ENCODE results near the gene KTN1.
A peak's percentile ranks its signal among the peaks of the same experiment; 100 is the strongest.

The KTN1 gene

DNA sequence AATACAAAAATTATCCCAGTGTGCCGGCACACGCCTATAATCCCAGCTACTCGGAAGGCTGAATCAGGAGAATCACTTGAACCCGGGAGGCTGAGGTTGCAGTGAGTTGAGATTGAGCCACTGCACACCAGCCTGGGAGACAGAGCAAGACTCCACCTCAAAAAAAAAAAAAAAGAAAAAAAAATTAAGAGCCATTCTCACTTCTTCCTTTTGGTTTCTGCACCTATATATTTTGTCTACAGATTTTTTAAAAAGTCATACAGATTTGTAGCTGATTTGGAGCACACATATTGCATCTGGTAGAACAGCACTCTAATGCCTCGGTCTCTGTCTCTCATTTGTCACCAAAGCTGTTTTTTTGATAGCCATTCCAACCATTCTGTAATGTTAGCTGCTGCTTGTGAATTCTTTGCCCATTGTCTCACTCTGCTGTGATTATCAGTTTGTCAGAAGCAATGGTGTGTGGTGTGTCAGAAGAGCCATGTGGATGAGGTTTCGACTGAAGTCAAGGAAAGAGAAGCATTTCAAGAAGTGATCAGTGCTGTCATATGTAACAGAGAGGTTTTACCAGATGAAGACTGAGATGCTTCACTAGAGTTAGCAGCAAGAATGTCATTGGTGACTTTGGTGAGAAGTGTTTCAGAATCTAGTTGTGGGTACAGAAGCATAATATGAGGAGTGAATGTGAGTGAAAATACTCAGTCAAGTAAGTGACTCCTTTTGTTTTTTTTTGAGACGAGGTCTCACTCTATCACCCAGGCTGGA, 8.7 kb upstream of the KTN1 start:
- no peak for DNase-seq (ENCODE audit: low read depth in 2 of 2)

DNA sequence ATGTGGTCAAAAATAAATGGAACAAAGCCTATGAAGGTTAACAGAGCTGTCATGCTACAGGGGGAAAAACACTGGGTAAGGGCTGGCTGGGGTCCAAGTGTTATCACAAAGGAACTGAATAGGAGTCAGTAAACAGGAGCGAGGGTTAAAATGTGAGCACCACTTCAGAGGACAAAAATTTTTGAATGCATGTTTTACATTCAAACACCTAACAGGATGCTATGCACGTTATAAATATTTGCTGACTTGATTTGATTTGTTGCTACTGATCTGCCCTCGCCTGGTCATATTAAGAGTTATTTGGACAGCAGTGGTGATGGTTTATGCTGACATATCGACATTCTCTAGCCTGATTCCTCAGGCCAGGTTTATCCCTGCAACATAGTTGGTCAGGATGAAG, 7.4 kb upstream of the KTN1 start:
- no peak for DNase-seq (ENCODE audit: low read depth in 2 of 2)

DNA sequence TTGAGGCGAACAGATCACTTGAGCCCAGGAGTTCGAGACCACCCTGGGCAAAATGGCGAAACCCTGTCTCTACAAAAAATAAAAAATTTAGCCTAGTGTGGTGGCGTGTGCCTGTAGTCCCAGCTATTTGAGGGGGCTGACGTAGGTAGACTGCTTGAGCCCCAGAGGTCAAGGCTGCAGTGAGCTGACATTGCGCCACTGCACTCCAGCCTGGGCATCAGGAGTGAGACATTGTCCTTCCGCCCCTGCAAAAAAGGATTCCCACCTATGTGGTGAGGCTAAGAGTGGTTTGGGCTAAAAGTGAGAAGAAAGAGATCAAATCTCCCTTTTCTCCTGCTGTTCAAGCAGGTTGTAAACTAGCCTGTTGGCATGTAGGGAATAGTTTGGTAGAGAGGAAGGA, 5.0 kb upstream of the KTN1 start:
- no peak for DNase-seq (ENCODE audit: low read depth in 2 of 2)

DNA sequence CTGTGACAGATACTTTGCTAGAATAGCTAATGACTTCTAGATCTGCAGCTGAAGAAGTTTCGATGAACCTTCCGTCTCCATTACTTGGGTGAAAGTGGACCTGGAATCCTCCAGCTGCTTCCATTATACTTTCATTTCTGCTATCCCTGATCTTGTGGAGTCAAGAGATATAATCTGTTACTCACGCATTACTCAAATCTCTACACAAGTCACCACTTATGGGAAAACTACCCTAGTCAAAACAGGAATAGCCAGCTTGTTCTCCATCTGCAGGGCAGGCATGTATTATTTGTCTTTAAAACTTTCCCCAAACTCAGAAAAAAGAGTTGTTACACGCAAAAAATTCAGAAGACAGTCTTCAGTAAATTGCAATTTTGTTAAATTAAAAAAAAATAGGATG, 2.8 kb upstream of the KTN1 start:
- no peak for DNase-seq (ENCODE audit: low read depth in 2 of 2)

DNA sequence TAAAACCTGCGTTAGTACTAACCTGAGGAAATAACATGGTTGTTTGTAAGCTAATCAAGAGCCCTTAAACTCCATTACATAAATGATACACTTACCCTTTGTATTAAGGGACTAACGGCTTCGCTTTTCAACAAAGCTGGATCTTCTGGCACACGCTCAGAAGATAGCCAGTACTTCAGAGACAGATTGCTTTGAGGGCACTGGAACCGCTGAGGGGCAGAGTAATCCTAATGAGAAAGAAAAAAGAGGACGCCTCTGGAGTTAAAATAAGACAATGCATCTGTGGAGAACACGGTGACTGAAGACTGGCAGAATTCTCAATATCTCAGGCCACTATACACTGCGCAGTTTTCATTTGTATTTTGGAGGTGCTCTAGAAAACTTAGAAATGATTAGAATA, 1.5 kb upstream of the KTN1 start:
- DNase-seq (ENCODE audit: low read depth in 2 of 2), result no peak

DNA sequence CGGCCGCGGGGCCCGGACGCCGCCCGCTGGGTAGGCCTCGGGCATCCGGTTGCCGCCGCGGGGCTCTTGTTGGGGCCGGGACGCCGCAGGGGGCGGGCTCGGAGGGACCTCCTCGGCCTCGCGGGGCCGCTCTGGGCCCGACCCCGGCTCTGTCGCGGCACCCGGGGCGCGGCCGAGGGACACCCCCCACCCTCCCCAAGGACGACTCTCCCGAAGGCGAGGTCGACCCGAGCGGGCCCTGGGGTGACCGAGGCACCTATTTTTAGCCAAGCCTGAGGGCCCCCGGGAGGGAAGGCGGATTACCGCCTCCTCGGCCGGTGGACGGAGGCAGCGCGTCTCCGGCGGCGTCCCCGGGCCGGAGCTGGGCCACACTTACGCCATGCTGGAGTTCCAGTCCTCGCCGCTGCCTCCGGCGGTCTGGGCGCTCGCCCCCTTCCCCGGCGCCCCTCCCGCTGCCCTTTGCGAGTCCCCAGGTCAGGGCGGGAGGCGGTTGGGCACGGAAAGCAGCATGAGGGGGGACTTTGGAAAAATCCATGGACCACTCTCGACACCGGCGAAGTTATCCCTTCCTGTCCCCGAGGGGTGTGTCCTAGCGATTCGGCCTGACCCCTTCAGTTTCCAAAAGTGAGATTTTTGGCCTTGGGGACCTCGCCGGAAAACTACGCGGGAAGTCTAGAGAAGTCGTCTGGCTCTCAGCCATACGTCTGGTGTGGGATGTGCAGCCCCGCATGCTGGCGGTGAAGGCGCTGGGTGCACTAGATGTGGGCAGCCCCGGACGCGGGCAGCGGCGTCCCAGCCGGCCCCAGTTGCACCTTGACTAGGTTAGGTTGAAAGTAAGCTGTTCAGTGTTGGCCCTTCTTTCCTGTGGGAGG, 699 bp downstream of the KTN1 start:
- DNase-seq (ENCODE audit: low read depth in 2 of 2), result peak; percentile 6 to 28

DNA sequence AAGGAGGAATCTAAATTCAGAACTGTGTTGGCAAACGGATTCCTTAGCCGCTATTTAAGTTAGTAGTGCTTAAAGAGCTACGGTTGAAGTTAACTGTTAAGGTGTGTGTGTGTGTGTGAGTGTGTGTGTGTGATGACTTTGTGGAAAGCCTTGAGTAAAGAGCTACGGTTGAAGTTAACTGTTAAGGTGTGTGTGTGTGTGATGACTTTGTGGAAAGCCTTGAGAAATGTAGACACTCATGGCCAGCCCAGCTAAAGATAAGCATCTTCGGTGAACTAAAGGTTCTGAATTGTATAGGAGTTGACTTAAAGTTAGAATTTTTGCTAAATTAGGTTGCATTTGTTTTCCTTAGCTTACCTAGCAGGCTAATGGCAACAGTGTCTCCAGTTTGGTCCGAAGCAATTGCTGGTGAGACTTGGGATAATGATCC, 1.4 kb downstream of the KTN1 start:
- DNase-seq (ENCODE audit: low read depth in 2 of 2), result no peak

DNA sequence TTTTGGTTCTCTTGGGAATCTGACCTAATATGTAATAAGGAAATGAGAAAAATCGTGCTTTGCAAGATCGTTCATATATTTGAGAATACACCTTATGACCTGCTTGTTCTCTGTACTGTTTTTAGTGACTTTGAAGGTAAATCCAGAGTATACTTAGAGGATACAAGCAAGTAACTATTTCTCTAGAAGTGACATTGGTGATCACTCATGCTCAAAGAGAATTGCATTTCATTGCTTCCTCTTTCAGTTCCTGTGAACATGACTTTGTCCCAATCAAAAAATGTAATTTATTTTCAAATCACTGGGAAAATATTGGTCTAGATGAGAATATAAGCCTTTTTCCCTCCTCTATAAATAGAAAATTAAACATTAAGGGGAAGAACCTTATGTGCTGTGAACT, 2.7 kb downstream of the KTN1 start:
- no peak for DNase-seq (ENCODE audit: low read depth in 2 of 2)

DNA sequence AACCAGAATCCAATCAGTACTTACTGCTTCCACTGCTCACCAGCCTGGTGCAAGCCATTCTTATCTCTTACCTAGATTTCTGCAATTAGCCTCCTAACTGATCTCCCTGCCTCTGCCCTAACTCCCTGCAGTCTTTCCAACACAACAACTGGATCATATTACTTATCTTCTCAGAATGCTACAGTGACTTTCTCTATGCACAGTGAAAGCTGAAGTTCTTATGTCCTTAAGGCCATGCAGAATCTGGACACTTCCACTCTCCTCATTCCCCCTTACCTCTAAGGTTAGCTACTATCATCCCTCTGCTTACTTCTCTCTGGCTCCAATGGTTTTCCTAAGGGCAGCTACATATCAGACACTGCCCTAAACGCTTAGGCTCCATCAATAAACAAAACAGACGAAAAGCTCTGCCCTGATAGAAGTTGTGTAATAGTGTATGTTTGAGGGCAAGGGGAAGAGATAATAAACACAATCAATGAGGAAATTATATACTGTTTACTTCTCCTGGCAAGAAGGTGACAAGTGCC, 4.0 kb downstream of the KTN1 start:
- no peak for DNase-seq (ENCODE audit: low read depth in 2 of 2)

DNA sequence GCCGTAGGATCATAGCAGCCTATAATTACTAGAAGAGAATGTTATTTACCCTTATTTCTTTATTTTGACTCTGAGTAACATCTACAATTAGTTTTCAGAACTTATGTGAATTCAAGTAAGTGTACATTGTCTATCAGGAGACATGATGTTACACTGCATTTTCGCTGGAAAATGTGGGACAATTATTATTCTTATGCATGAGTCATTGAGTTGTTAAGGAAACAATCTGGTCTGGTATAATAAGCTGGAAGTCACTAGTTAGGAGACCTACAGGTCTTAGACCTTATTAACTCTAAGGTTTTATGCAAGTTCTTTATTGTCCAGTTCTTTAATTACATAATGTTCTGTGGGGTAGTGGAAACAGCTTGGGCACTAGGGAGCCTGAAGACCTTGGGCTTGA, 5.8 kb downstream of the KTN1 start:
- DNase-seq (ENCODE audit: low read depth in 2 of 2), result no peak

DNA sequence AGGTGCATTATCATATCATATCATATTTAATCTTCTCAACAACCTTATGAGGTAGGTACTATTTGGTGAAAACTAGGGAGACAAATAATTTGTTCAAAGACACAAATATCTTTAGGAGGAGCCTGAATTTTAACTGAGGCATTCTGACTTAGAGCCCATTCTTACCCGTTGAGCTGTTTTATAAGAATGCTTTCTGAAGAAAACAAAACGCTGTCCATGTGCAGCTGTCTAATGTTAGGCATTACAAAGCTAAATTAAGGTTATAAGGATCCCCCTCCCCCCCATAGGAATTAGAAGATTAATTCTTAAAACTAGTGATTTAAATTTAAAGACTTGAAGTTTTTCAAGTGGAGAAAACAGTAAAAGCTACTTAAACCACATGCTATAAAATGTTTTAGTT, 6.4 kb downstream of the KTN1 start:
- no peak for DNase-seq (ENCODE audit: low read depth in 2 of 2)

DNA sequence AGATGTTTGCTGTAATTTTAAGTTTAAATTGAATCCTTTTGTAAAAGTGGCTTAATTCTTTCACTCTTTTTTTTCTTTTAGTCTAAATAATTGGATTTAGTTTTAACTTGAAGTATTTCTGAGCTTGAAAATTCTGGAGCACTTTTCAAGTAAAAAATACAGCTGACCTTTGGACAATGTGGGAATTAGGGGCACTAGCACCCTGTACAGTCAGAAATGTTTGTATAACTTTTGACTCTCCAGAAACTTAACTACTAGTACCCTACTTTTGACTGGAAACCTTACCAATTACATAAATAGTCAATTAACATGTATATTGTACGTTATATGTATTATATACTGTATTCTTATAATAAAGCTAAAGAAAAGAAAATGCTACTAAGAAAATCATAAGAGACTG, 7.8 kb downstream of the KTN1 start:
- DNase-seq (ENCODE audit: low read depth in 2 of 2), result no peak

DNA sequence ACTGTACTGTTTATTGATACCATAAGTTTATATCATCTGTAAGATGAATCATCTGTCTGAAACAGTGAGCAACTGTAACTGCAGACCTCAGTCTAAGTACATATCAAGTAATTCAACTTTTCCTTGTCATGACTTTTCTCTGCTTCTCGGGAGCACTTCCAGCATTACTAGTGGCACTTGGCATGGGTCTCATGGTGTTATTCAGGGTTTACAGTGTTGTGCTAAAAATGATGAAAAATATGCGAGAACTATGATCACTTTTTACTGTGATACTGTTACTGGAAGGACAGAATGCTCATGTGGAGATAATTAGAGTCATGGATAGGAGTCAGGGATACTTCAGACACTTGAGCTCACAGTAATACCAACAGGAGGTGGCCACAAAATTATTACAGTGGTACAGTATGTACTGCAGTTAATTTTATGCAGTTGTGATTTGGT, 8.3 kb downstream of the KTN1 start:
- DNase-seq (ENCODE audit: low read depth in 2 of 2), result no peak

DNA sequence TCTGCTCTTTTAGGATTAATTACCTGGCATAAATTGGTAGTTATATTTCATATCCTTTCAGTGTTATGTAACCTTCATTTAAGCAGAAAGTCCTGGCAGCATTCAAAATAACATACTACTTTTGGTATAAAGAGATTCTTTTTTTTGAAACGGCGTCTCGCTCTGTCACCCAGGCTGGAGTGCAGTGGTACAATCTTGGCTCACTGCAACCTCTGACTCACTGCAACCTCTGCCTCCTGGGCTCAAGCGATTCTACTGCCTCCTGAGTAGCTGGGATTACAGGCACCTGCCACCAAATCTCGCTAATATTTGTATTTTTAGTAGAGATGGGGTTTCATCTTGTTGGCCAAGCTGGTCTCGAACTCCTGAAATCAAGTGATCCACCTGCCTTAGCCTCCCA, 9.2 kb downstream of the KTN1 start:
- DNase-seq (ENCODE audit: low read depth in 2 of 2), result no peak

DNA sequence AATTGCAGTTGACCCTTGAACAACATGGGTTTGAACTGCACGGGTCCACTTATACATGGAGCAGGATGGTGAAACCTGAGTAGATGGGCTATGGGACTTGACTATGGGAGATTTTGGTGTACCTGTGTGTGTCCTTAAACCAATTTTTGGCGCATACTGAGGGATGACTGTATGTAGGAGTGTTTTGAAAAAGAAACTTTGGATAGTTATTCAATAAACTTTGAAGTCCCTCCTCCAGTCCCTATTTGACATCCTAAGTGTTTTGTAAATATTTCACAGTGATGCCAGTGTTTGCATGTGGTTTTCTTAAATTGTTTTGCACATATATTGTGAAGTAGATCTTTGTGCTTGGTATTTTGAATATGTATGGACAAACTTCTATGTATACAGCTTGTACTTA, 12.4 kb downstream of the KTN1 start:
- no peak for DNase-seq (ENCODE audit: low read depth in 2 of 2)

DNA sequence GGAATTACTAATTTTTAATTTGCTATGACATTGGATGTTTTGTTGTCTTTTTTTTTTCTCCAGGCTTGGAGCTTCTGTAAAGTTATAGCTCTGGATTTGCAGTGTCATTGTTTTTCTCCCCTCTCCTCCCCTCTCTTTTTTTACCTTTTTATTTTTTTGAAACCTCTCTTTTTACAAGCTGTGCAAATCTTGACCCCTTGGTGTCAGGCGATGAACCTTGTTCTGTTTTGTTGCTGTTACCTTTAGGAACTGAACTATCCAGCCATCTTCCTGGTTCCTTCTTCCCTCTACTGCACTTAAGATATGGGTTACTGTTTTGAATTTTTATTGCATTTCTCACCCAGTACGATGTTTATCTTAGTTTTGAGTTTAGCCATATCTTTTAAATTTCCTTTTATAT, 13.7 kb downstream of the KTN1 start:
- DNase-seq (ENCODE audit: low read depth in 2 of 2), result no peak

DNA sequence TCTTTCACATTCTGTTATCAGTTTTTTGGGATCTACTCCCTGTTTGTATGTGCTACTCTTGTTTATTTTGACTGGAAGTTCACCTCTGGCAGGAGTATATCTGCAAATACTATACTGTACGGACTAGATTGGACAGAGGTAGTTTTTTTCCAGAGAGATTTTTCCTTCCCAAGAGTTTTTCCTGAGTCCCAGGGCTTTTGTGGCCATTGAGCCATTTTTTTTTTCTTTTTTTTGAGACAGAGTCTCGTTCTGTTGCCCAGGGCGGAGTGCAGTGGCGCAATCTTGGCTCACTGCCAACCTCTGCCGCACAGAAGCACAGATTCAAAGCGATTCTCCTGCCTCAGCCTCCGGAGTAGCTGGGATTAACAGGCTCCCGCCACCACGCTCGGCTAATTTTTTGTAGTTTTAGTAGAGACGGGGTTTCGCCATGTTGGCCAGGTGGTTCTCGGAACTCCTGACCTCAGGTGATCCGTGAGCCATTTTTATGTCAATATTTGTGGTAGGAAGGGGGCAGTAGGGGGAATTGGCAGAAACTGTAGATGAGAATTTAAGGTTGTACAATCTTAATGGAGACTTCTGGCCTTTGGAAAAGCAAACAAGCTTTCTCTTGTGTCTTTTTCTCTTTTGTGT, 19.4 kb downstream of the KTN1 start:
- DNase-seq (ENCODE audit: low read depth in 2 of 2), result no peak

DNA sequence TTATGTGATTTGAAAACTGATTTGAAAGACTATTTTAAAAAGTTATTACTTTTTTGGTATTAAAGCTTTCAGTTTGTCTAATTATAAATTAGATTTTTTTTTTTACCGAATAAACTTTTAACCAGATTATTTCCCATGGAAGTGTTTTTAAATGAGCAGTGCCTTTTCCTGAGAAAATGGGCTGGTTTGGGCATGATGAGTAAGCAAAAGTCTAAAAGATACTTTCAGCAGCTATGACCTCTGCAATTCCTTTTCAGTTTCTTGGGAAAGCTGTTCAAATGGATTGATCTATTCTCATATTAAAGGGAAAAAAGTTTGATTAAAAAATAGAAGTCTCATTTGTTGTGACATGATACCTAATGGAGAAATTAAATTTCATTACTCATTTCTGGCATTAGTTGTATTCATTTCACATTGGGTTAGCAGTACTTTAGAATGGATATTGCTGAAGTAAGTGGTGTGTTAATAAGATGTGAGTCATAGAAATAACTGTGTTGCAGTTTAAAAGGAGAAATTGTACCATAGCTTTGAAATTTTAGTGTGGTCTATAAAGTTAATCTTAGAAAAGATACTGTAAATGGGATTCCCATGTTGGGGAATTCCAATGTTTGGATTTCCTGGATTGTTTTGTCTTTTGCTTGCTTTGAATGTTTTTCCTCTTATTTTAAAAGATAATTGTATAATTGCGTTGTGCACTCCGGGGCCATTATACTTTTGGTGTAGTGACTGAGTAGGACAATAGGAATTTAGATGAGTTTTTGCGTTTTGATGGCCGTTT, 21.0 kb downstream of the KTN1 start:
- no peak for DNase-seq (ENCODE audit: low read depth in 2 of 2)

DNA sequence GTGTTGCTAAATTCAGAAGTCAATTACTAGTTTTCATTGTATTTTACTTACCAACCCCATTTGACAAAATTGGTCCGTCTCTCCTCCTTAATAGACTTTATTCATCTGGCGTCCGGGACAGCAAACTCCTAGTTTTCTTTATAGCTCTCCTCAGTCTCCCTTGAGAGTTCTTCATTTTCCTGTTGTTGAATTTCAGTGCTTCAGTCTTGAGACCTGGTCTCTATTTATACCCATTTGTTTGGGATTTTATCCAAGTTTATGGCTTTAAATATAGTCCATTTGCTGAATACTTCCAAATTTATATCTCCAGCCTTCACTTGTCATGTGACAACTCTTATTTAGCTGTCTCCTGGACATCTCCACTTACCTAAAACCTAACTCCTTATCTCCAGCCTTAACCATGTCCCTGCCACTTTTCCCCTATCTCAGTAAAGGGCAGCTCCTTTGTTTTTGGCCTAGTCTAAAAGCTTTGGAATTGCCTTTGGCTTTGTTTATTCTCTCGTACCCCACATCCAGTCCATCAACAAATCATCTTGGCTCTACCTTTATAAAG, 23.5 kb downstream of the KTN1 start:
- DNase-seq (ENCODE audit: low read depth in 2 of 2), result no peak

DNA sequence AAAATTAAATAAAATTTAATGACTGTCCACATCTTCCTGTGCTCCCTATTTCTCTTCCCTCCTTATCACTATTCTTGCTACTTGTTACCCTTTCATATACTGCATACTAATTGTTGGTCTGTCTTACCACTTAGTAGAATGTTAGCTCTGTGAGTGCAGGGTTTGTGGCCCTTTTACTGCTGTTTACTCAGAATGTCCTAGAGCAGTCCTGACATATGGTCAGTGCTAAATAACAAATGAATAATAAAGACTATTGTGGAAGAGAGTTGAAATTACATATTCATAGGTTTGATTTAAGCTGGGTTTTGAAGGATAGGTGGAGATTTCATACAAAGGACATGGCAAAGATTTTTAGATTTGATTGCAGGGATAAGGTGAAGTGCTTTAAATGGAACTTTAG, 24.5 kb downstream of the KTN1 start:
- DNase-seq (ENCODE audit: low read depth in 2 of 2), result no peak

DNA sequence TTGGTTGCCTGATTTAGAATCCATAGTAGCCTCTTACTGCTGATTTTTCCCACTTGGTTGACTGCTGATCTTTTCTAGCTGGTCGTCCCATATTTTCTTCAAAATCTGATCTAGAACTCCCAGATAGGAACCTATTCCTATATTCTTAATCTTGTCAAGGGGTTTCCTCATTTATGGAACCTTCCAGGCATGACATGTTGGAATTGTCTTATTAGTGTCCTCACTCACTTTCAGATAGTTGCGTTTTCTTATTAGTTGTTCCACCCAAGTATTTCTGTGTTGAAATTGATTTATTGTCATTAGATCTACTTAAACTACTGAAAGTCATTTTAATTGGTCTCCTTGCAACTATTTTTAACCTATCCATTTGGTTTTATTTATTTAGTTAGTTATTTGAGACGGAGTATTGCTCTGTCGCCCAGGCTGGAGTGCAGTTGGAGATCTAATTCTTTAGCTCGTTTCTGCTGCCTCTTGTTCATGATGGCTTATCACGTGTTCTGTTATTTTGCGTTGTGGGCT, 25.0 kb downstream of the KTN1 start:
- no peak for DNase-seq (ENCODE audit: low read depth in 2 of 2)
